GM23338 (cell line): ENCODE measurements around the gene F3. TPM values are rescaled to one million over a fixed set of nuclear protein-coding genes. Genes with fewer than 3 reads are reported as not detected.
A peak's percentile ranks its signal among the peaks of the same experiment; 100 is the strongest.

Experiments
- ATAC-seq: fragments of 200-7000 bp; cut with Tn5 transposase; 3 replicates; pipeline ENCODE4 v1.9.1; 2020
- DNase-seq: peaks from one replicate; pipeline ENCODE4 v3.0.0-alpha.2; 2015; ENCODE audit warnings: low spot score
- H2AFZ ChIP-seq: fragments of 200-600 bp; sonication (generic); 2 replicates; pipeline ENCODE4 v1.8.0; 2016; ENCODE audit warnings: antibody characterized with exemption, mild to moderate bottlenecking, moderate library complexity
- H3F3A ChIP-seq: fragments of 200-600 bp; sonication (generic); replicated peaks from 2 replicates; pipeline ENCODE4 v1.8.0; 2017; ENCODE audit warnings: antibody characterized with exemption, mixed run types, low read depth
- H3K27ac ChIP-seq: fragments of 200-600 bp; sonication (generic); 2 replicates; pipeline ENCODE4 v1.6.1; 2016; ENCODE audit warnings: low read depth
- H3K27me3 ChIP-seq: fragments of 200-600 bp; sonication (generic); 2 replicates; pipeline ENCODE4 v1.8.0; 2016; ENCODE audit warnings: mild to moderate bottlenecking, mixed run types, moderate library complexity; ENCODE audit not compliant: insufficient read depth
- H3K36me3 ChIP-seq: fragments of 200-600 bp; sonication (generic); 2 replicates; pipeline ENCODE4 v1.8.0; 2016; ENCODE audit warnings: mild to moderate bottlenecking; ENCODE audit not compliant: insufficient read depth
- H3K4me1 ChIP-seq: fragments of 200-600 bp; sonication (generic); 2 replicates; pipeline ENCODE4 v1.8.0; 2016; ENCODE audit warnings: mild to moderate bottlenecking, moderate library complexity; ENCODE audit not compliant: insufficient read depth
- H3K4me2 ChIP-seq: fragments of 200-600 bp; sonication (generic); 2 replicates; pipeline ENCODE4 v1.7.1; 2017; ENCODE audit warnings: mixed run types
- H3K4me3 ChIP-seq: fragments of 200-600 bp; sonication (generic); 2 replicates; pipeline ENCODE4 v1.6.1; 2016; ENCODE audit warnings: mixed run types
- H3K79me2 ChIP-seq: fragments of 200-600 bp; sonication (generic); replicated peaks from 2 replicates; pipeline ENCODE4 v1.8.0; 2017; ENCODE audit warnings: mild to moderate bottlenecking; ENCODE audit not compliant: insufficient read depth
- H3K9me2 ChIP-seq: fragments of 200-600 bp; sonication (generic); 2 replicates; pipeline ENCODE4 v1.8.0; 2017; ENCODE audit not compliant: insufficient read depth
- H4K20me1 ChIP-seq: fragments of 200-600 bp; sonication (generic); replicated peaks from 2 replicates; pipeline ENCODE4 v1.8.0; 2017; ENCODE audit warnings: mild to moderate bottlenecking; ENCODE audit not compliant: insufficient read depth
- H3K27ac Mint-ChIP-seq: 2 replicates; pipeline ENCODE4 v1.8.0; 2020; ENCODE audit warnings: inconsistent platforms, mild to moderate bottlenecking, moderate library complexity, mixed read lengths
- H3K27me3 Mint-ChIP-seq: 3 replicates; pipeline ENCODE4 v1.8.0; 2022; ENCODE audit warnings: low read depth, mild to moderate bottlenecking, moderate library complexity, mixed read lengths, inconsistent platforms; ENCODE audit not compliant: insufficient read depth, poor library complexity
- H3K36me3 Mint-ChIP-seq: 3 replicates; pipeline ENCODE4 v1.8.0; 2021; ENCODE audit warnings: low read depth, mild to moderate bottlenecking, inconsistent platforms, moderate library complexity, mixed read lengths
- H3K4me1 Mint-ChIP-seq: 3 replicates; pipeline ENCODE4 v1.8.0; 2020; ENCODE audit warnings: mild to moderate bottlenecking, inconsistent platforms, mixed read lengths
- H3K4me3 Mint-ChIP-seq: 3 replicates; pipeline ENCODE4 v1.8.0; 2021; ENCODE audit warnings: moderate library complexity, mild to moderate bottlenecking, inconsistent platforms, mixed read lengths
- H3K9me3 Mint-ChIP-seq: 3 replicates; pipeline ENCODE4 v1.8.0; 2020; ENCODE audit warnings: moderate library complexity, mild to moderate bottlenecking, inconsistent platforms, mixed read lengths
- CREB1 ChIP-seq: fragments of 250-450 bp; sonication (Bioruptor Pico); IDR thresholded peaks from 2 replicates; pipeline ENCODE4 v1.5.0; 2020; ENCODE audit warnings: low read depth, mild to moderate bottlenecking, moderate library complexity
- CTCF ChIP-seq, 2 experiments: fragments of 200-600 bp in 1 of 2; sonication (generic) in 1 of 2; conservative IDR thresholded peaks; 2 replicates each; pipeline versions ENCODE4 v1.5.1 to v1.6.1; 2016 to 2017; ENCODE audit warnings: antibody characterized with exemption in 2 of 2, low read depth in 2 of 2, mild to moderate bottlenecking in 2 of 2, moderate library complexity in 1 of 2
- EZH2 ChIP-seq: fragments of 200-600 bp; sonication (generic); IDR thresholded peaks from one replicate; pipeline ENCODE4 v1.8.0; 2017; ENCODE audit warnings: antibody characterized with exemption, mild to moderate bottlenecking, low read depth; ENCODE audit not compliant: unreplicated experiment
- NANOG ChIP-seq: IDR thresholded peaks from 2 replicates; pipeline ENCODE4 v1.6.1; 2016; ENCODE audit warnings: antibody characterized with exemption, borderline replicate concordance
- STAT1 ChIP-seq: IDR thresholded peaks from one replicate; pipeline ENCODE4 v1.6.1; 2016; ENCODE audit warnings: antibody characterized with exemption; ENCODE audit not compliant: unreplicated experiment
- ZNF462 ChIP-seq: fragments of 250-450 bp; sonication (Bioruptor Pico); IDR thresholded peaks from 2 replicates; pipeline ENCODE4 v1.5.0; 2020; ENCODE audit warnings: mild to moderate bottlenecking, moderate library complexity
- polyA plus RNA-seq: library from polyadenylated mRNA; unstranded; fragments of >200 nt; fragmentation: Nextera tagmentation; extraction: Ambion mirVana; gene quantifications from 2 replicates; pipeline ENCODE4 v1.2.1, GENCODE V29; 2016
- total RNA-seq: library from RNA; depleted of rRNA; stranded (reverse); fragments of >200 nt; shearing (Covaris generic); gene quantifications from 2 replicates; pipeline ENCODE4 v1.2.3, GENCODE V29; 2014

F3 gene
- total and polyA plus RNA-seq, 2 experiments from 2014 or later: 6.9 to 9.7 TPM

GRCh38 chr1:94527447-94528031, 14.0 kb downstream of the F3 start:
- no peaks in the 10 kb centered on the region for H3K79me2 ChIP-seq
- Mint-ChIP-seq H3K9me3 (no peaks in the 10 kb centered on the region), H3K4me3 (no peak overlapping the region), H3K27ac (no peak overlapping the region), H3K4me1 (peaks cover 19% of the 10 kb centered on the region), H3K27me3 (no peaks in the 10 kb centered on the region), H3K36me3 (peaks cover 12% of the 10 kb centered on the region)
- no peaks in the 10 kb centered on the region; the same call in 1 of the 2 replicates for H4K20me1 ChIP-seq
- H3K4me3 ChIP-seq: no peak overlapping the region
- peaks cover 6% of the 10 kb centered on the region for H3F3A ChIP-seq
- no peaks in the 10 kb centered on the region for H3K9me2 ChIP-seq
- H3K27me3 ChIP-seq: no peaks in the 10 kb centered on the region
- H3K36me3 ChIP-seq: peaks cover 9% of the 10 kb centered on the region; the same call in 1 of the 2 replicates
- DNase-seq (peak; percentile 45), ATAC-seq (peak; percentile 67)
- no peak overlapping the region for H3K27ac ChIP-seq
- H3K4me1 ChIP-seq: peaks cover 19% of the 10 kb centered on the region
- H2AFZ ChIP-seq: no peak overlapping the region
- no peak overlapping the region for H3K4me2 ChIP-seq
- no peak for TF ChIP-seq EZH2
- TF ChIP-seq CTCF (conservative IDR thresholded peaks at IDR 0.05; ENCODE audit: low read depth in 2 of 2): peak; percentile 31 to 44; a peak in 3 of 4 replicates

GRCh38 chr1:94526152-94526980, 15.2 kb downstream of the F3 start:
- Histone ChIP-seq H2AFZ (no peak overlapping the region), H3K4me3 (no peak overlapping the region), H4K20me1 (no peaks in the 10 kb centered on the region; the same call in 1 of the 2 replicates), H3K36me3 (peaks cover 3% of the 10 kb centered on the region; the same call in 1 of the 2 replicates), H3K4me1 (peaks cover 19% of the 10 kb centered on the region), H3K27me3 (no peaks in the 10 kb centered on the region), H3K79me2 (no peaks in the 10 kb centered on the region), H3K27ac (no peak overlapping the region), H3K9me2 (no peaks in the 10 kb centered on the region), H3F3A (peaks cover 6% of the 10 kb centered on the region), H3K4me2 (no peak overlapping the region)
- Mint-ChIP-seq H3K9me3 (no peaks in the 10 kb centered on the region), H3K36me3 (peaks cover 5% of the 10 kb centered on the region), H3K4me1 (peaks cover 23% of the 10 kb centered on the region), H3K27me3 (no peaks in the 10 kb centered on the region), H3K4me3 (no peak overlapping the region), H3K27ac (no peak overlapping the region)
- ATAC-seq (no peak), DNase-seq (no peak)
- TF ChIP-seq NANOG (no peak), STAT1 (no peak), CREB1 (CRISPR knock-in tag) (no peak)

- ATAC-seq (no peak), DNase-seq (no peak)
- Histone ChIP-seq H3K9me2 (no peaks in the 10 kb centered on the region), H2AFZ (no peak overlapping the region), H3K4me3 (no peak overlapping the region), H3F3A (peaks cover 6% of the 10 kb centered on the region), H4K20me1 (no peaks in the 10 kb centered on the region; the same call in 1 of the 2 replicates), H3K27ac (no peak overlapping the region), H3K27me3 (no peaks in the 10 kb centered on the region), H3K4me1 (peaks cover 20% of the 10 kb centered on the region), H3K36me3 (peaks cover under 1% of the 10 kb centered on the region; the same call in 1 of the 2 replicates), H3K79me2 (no peaks in the 10 kb centered on the region), H3K4me2 (no peak overlapping the region)
- no peaks in the 10 kb centered on the region for H3K36me3 Mint-ChIP-seq
- H3K4me3 Mint-ChIP-seq: no peak overlapping the region
- H3K9me3 Mint-ChIP-seq: no peaks in the 10 kb centered on the region
- no peaks in the 10 kb centered on the region for H3K27me3 Mint-ChIP-seq
- H3K4me1 Mint-ChIP-seq: peaks cover 23% of the 10 kb centered on the region
- no peak overlapping the region for H3K27ac Mint-ChIP-seq
- TF ChIP-seq ZNF462: no peak
Observed at GRCh38 chr1:94524531-94524930, 17.0 kb downstream of the F3 start.
